OCI-LY1 (cell line): ENCODE measurements around the gene HAPLN1.

ENCODE experiments used
- H2AFZ ChIP-seq: fragments of 200-600 bp; sonication (generic), shearing (Covaris generic); 2 replicates; pipeline ENCODE4 v1.6.0; 2014; ENCODE audit warnings: antibody characterized with exemption, mild to moderate bottlenecking, low read length
- H3F3A ChIP-seq: fragments of 200-600 bp; sonication (generic), shearing (Covaris generic); 2 replicates; pipeline ENCODE4 v1.6.0; 2014; ENCODE audit warnings: mild to moderate bottlenecking, antibody characterized with exemption, low read length, moderate library complexity; ENCODE audit not compliant: insufficient read depth
- H3K27ac ChIP-seq: fragments of 200-600 bp; sonication (generic); 2 replicates; pipeline ENCODE4 v1.5.1; 2014; ENCODE audit warnings: low read length, mixed run types, mild to moderate bottlenecking, low read depth; ENCODE audit not compliant: poor library complexity, severe bottlenecking
- H3K27me3 ChIP-seq: fragments of 200-600 bp; sonication (generic); 2 replicates; pipeline ENCODE4 v1.6.0; 2014; ENCODE audit warnings: antibody characterized with exemption, mild to moderate bottlenecking, low read length, moderate library complexity; ENCODE audit not compliant: insufficient read depth
- H3K36me3 ChIP-seq: fragments of 200-600 bp; sonication (generic); 2 replicates; pipeline ENCODE4 v1.6.1; 2014; ENCODE audit warnings: mild to moderate bottlenecking, antibody characterized with exemption, low read length, moderate library complexity, mixed read lengths; ENCODE audit not compliant: insufficient read depth
- H3K4me1 ChIP-seq: fragments of 200-600 bp; sonication (generic); 2 replicates; pipeline ENCODE4 v1.5.1; 2014; ENCODE audit warnings: mild to moderate bottlenecking, low read length, moderate library complexity; ENCODE audit not compliant: insufficient read depth, severe bottlenecking
- H3K4me2 ChIP-seq: fragments of 200-600 bp; sonication (generic), shearing (Covaris generic); 2 replicates; pipeline ENCODE4 v1.6.1; 2014; ENCODE audit warnings: low read length
- H3K4me3 ChIP-seq: fragments of 200-600 bp; sonication (generic); 2 replicates; pipeline ENCODE4 v1.5.1; 2014; ENCODE audit warnings: low read length, low read depth, mild to moderate bottlenecking, mixed read lengths; ENCODE audit not compliant: poor library complexity, severe bottlenecking
- H3K79me2 ChIP-seq: fragments of 200-600 bp; shearing (Covaris generic); 2 replicates; pipeline ENCODE4 v1.6.1; 2016; ENCODE audit warnings: mixed run types, low read length, mixed read lengths; ENCODE audit not compliant: insufficient read depth
- H3K9ac ChIP-seq: fragments of 200-600 bp; sonication (generic), shearing (Covaris generic); 2 replicates; pipeline ENCODE4 v1.6.1; 2014; ENCODE audit warnings: mild to moderate bottlenecking, low read length, mixed read lengths
- H3K9me2 ChIP-seq: fragments of 200-600 bp; sonication (generic), shearing (Covaris generic); 2 replicates; pipeline ENCODE4 v1.6.1; 2014; ENCODE audit warnings: low read depth, mild to moderate bottlenecking, low read length, mixed read lengths
- H3K9me3 ChIP-seq: fragments of 200-600 bp; shearing (Covaris generic); 2 replicates; pipeline ENCODE4 v1.6.1; 2014; ENCODE audit warnings: low read length, mixed read lengths
- H4K20me1 ChIP-seq: fragments of 200-600 bp; sonication (generic), shearing (Covaris generic); 2 replicates; pipeline ENCODE4 v1.6.0; 2016; ENCODE audit warnings: mild to moderate bottlenecking, low read length; ENCODE audit not compliant: insufficient read depth
- EZH2 ChIP-seq: fragments of 200-600 bp; sonication (generic), shearing (Covaris generic); IDR thresholded peaks from 2 replicates; pipeline ENCODE4 v1.8.0; 2017; ENCODE audit warnings: borderline replicate concordance, mixed run types, mild to moderate bottlenecking, antibody characterized with exemption, low read length, moderate library complexity, mixed read lengths
- TF ChIP-seq, protein P1 (sequence below): fragments of 200-600 bp; sonication (generic), shearing (Covaris generic); IDR thresholded peaks from 2 replicates; pipeline ENCODE4 v1.5.1; 2017; ENCODE audit warnings: mild to moderate bottlenecking, antibody characterized with exemption, low read length, moderate library complexity, mixed read lengths

The HAPLN1 gene

GRCh38 chr5:83724935-83725334 is 4.3 kb upstream of the HAPLN1 start:
- H3F3A ChIP-seq = no peaks in the 10 kb centered on the region
- H4K20me1 ChIP-seq = no peaks in the 10 kb centered on the region
- no peaks in the 10 kb centered on the region for H3K4me1 ChIP-seq
- no peak overlapping the region for H3K27ac ChIP-seq
- H3K9me2 ChIP-seq = no peaks in the 10 kb centered on the region
- H3K27me3 ChIP-seq = no peaks in the 10 kb centered on the region
- no peaks in the 10 kb centered on the region for H3K79me2 ChIP-seq
- TF ChIP-seq EZH2 = no peak
- TF ChIP-seq, protein P1, sequence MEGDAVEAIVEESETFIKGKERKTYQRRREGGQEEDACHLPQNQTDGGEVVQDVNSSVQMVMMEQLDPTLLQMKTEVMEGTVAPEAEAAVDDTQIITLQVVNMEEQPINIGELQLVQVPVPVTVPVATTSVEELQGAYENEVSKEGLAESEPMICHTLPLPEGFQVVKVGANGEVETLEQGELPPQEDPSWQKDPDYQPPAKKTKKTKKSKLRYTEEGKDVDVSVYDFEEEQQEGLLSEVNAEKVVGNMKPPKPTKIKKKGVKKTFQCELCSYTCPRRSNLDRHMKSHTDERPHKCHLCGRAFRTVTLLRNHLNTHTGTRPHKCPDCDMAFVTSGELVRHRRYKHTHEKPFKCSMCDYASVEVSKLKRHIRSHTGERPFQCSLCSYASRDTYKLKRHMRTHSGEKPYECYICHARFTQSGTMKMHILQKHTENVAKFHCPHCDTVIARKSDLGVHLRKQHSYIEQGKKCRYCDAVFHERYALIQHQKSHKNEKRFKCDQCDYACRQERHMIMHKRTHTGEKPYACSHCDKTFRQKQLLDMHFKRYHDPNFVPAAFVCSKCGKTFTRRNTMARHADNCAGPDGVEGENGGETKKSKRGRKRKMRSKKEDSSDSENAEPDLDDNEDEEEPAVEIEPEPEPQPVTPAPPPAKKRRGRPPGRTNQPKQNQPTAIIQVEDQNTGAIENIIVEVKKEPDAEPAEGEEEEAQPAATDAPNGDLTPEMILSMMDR = no peak
- no peak overlapping the region for H2AFZ ChIP-seq
- no peaks in the 10 kb centered on the region for H3K9me3 ChIP-seq
- H3K9ac ChIP-seq = no peak overlapping the region
- H3K36me3 ChIP-seq = no peaks in the 10 kb centered on the region
- H3K4me3 ChIP-seq = no peak overlapping the region
- no peak overlapping the region for H3K4me2 ChIP-seq

DNA sequence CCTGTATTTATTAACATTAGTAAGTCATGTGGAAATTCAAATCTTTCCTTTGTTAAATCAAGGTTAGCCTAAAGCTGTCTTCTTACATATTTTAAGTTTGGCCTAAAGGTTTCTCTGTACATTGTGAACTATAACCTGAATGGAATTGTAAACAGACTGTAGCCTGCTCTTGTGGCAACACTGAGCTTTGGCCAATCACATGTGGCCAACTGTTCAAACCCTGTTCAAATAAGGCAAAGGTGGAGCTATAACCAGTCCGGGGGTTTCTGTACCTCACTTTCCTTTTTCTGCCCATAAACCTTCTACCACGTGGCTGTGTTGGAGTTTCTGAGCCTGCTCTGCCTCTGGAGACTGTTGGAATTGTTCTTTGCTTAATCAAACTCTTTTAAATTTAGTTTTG is 3.3 kb upstream of the HAPLN1 start:
- no peaks in the 10 kb centered on the region for H3K9me3 ChIP-seq
- H3K9me2 ChIP-seq = no peaks in the 10 kb centered on the region
- no peak overlapping the region for H3K9ac ChIP-seq
- no peak overlapping the region for H2AFZ ChIP-seq
- no peak overlapping the region for H3K4me2 ChIP-seq
- H3K27ac ChIP-seq = no peak overlapping the region
- no peaks in the 10 kb centered on the region for H4K20me1 ChIP-seq
- TF ChIP-seq, protein P1 = no peak
- no peak for TF ChIP-seq EZH2
- no peaks in the 10 kb centered on the region for H3K27me3 ChIP-seq
- H3K36me3 ChIP-seq = no peaks in the 10 kb centered on the region
- H3K4me3 ChIP-seq = no peak overlapping the region
- no peaks in the 10 kb centered on the region for H3F3A ChIP-seq
- H3K79me2 ChIP-seq = no peaks in the 10 kb centered on the region
- no peaks in the 10 kb centered on the region for H3K4me1 ChIP-seq

- no peaks in the 10 kb centered on the region for H3K36me3 ChIP-seq
- no peak overlapping the region for H2AFZ ChIP-seq
- no peak overlapping the region for H3K4me2 ChIP-seq
- H3K9me2 ChIP-seq = no peaks in the 10 kb centered on the region
- no peaks in the 10 kb centered on the region for H3K4me1 ChIP-seq
- no peaks in the 10 kb centered on the region for H4K20me1 ChIP-seq
- no peaks in the 10 kb centered on the region for H3K9me3 ChIP-seq
- no peaks in the 10 kb centered on the region for H3K79me2 ChIP-seq
- H3F3A ChIP-seq = no peaks in the 10 kb centered on the region
- H3K27me3 ChIP-seq = no peaks in the 10 kb centered on the region
- H3K4me3 ChIP-seq = no peak overlapping the region
- TF ChIP-seq EZH2 = no peak
- TF ChIP-seq, protein P1 = no peak
- H3K27ac ChIP-seq = no peak overlapping the region
- H3K9ac ChIP-seq = no peak overlapping the region
Measured at GRCh38 chr5:83723031-83723430, 2.4 kb upstream of the HAPLN1 start.
